Measurements from ENCODE around the gene PTGER4.
"Not testable (repeated sequence)": the region's sequence is repeated elsewhere in the genome, so short reads cannot be mapped to it uniquely, and the experiment has no call there.

The PTGER4 gene

GRCh38 chr5:40679913-40680681 lies at the start of gene PTGER4:
PTGER4 (plus strand) TSS chr5:40679915; CDS start chr5:40680994, 1,079 bp downstream.
- DNase-seq (ENCODE audit: low read depth, low spot score): no peak
- peak within 1 kb of the TSS; percentile 75 for H3K4me3 ChIP-seq (ENCODE audit: low read depth, low read length)
- ChIA-PET POLR2A (interaction anchor here (0.6 to 1.5 kb wide), 7 partner anchors 10 to 963 kb away, joined by 3 to 4 read pairs (median 3); no protein-coding TSS in a partner anchor), CTCF (interaction anchor here (1.0 to 7.5 kb wide), 6 partner anchors 9 to 964 kb away, joined by 3 to 50 read pairs (median 4); no protein-coding TSS in a partner anchor)
- TF ChIP-seq CTCF (IDR thresholded peaks at IDR 0.05; ENCODE audit: insufficient read depth, low read length, missing control alignments): no peak

- DNase-seq (ENCODE audit: low read depth, low spot score): no peak
- ChIA-PET POLR2A (no interaction called here), CTCF (no interaction called here)
- H3K4me3 ChIP-seq (ENCODE audit: low read depth, low read length): no peak overlapping the region
- TF ChIP-seq CTCF (IDR thresholded peaks at IDR 0.05; ENCODE audit: insufficient read depth, low read length, missing control alignments): no peak
Observed at GRCh38 chr5:40630126-40630525, 49.6 kb upstream of the PTGER4 start.

- POLR2A ChIA-PET: no interaction called here
- TF ChIP-seq CTCF (IDR thresholded peaks at IDR 0.05; ENCODE audit: insufficient read depth, low read length, missing control alignments): no peak
- no peak for DNase-seq (ENCODE audit: low read depth, low spot score)
- H3K4me3 ChIP-seq (ENCODE audit: low read depth, low read length): no peak overlapping the region
- CTCF ChIA-PET: no interaction called here
Observed at GRCh38 chr5:40631236-40631635, 48.5 kb upstream of the PTGER4 start.

GRCh38 chr5:40634154-40634553 lies 45.6 kb upstream of the PTGER4 start:
- no peak for DNase-seq (ENCODE audit: low read depth, low spot score)
- no peak overlapping the region for H3K4me3 ChIP-seq (ENCODE audit: low read depth, low read length)
- CTCF ChIA-PET: no interaction called here
- no peak for TF ChIP-seq CTCF (IDR thresholded peaks at IDR 0.05; ENCODE audit: insufficient read depth, low read length, missing control alignments)
- POLR2A ChIA-PET: no interaction called here

GRCh38 chr5:40634593-40634992 lies 45.1 kb upstream of the PTGER4 start:
- H3K4me3 ChIP-seq (ENCODE audit: low read depth, low read length): no peak overlapping the region
- ChIA-PET POLR2A (no interaction called here), CTCF (no interaction called here)
- DNase-seq (ENCODE audit: low read depth, low spot score): no peak
- no peak for TF ChIP-seq CTCF (IDR thresholded peaks at IDR 0.05; ENCODE audit: insufficient read depth, low read length, missing control alignments)

GRCh38 chr5:40639531-40639930 lies 40.2 kb upstream of the PTGER4 start:
- POLR2A ChIA-PET; CTCF ChIA-PET; H3K4me3 ChIP-seq (ENCODE audit: low read depth, low read length); DNase-seq (ENCODE audit: low read depth, low spot score): not testable (repeated sequence)

- POLR2A ChIA-PET: no interaction called here
- CTCF ChIA-PET: no interaction called here
Observed at GRCh38 chr5:40646266-40646665, 33.4 kb upstream of the PTGER4 start.

More at GRCh38 chr5:40646266-40646665, 33.4 kb upstream of the PTGER4 start:
- TF ChIP-seq CTCF (IDR thresholded peaks at IDR 0.05; ENCODE audit: insufficient read depth, low read length, missing control alignments): no peak
- H3K4me3 ChIP-seq (ENCODE audit: low read depth, low read length): no peak overlapping the region
- no peak for DNase-seq (ENCODE audit: low read depth, low spot score)
